ENCODE measurements around the gene LIN7C.

LIN7C gene

DNA sequence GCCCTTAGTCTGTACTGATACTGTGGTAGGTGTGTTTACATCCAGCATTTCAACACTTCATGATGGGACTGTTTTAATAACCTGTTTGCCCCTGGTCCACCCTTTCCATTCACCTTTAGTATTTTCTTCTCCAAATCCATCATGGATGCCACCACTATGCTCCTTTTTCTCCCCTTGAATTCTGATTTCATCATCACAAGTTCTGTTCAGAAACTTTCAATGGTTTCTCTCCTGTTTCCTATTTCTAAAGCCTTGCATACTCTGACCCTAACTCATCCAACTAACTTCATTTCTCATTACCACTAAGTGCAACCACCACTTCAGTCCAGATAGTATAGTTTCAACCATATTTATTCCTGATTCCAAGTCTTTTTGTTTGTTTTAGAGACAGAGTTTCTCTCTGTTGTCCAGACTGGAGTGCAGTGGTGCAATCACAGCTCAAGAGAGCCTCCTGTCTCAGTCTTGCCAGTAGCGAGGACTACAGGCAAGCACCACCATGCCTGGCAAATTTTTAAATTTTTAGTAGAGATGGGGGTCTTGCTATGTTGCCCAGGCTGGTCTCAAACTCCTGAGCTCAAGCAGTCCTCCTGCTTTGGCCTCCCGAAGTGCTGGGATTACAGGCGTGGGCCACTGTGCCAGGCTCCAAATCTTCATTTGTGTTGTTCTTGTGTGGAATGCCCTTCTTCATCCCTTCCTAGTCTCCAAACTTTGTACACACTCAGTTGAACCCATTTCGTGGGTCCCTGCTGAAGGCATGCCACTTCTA lies 1.2 kb upstream of the LIN7C start:
- no peak for ATAC-seq
- no peak for DNase-seq

DNA sequence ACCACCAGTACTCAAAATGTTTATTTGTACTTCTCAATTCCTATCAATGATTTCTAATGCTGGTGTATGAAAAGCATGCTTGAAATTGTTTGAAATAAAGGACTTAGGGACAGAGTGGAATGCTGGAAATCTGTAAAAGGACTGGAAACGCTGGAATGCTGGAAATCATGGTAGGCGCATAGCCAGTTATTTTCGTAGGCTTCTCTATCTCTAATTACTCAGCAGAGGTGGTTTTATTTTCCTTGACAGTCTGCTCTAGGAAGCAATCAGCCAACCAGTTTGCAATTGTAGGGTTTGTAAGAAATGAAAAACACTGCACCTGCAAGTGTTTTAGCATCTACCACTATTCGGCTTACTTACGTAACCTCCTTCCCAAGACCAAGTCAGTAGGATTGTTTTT lies 788 bp downstream of the LIN7C start:
- DNase-seq: no peak
- ATAC-seq: no peak

DNA sequence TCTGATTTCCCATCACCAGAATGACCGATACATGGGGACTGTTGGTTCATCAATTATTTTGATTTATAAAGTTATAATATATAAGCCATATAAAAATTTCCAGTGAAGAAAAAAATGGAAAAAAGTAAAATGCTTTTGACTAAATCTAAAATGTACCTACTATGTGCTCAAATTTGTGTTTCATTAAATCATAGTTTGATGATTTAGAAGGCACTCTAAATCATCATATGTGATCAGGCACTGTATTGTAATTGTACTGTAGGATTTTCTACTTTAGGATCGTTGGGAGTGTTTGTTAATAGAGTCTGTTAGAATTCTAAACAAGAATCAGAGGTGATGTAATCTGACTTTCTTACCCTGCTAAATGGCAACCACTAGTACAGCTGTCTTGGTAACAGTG lies 2.4 kb downstream of the LIN7C start:
- DNase-seq (no peak), ATAC-seq (no peak)

DNA sequence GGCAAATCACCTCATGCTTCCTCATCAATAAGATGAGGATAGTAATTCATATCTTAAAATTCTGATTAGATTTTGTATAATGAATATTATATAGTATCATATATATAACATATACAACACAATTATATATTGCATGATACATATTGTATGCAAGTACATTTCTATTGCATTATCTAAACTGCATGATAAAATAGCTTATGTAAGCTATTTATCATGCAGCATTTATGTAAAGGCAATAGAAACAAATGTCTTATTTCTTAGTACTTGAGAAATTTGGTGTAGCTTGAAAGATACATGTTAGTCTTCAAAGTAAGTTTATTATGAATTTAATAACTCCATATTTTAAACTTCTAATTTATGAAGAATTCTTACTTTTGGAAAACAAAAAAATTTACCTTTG lies 5.5 kb downstream of the LIN7C start:
- ATAC-seq (no peak), DNase-seq (no peak)

DNA sequence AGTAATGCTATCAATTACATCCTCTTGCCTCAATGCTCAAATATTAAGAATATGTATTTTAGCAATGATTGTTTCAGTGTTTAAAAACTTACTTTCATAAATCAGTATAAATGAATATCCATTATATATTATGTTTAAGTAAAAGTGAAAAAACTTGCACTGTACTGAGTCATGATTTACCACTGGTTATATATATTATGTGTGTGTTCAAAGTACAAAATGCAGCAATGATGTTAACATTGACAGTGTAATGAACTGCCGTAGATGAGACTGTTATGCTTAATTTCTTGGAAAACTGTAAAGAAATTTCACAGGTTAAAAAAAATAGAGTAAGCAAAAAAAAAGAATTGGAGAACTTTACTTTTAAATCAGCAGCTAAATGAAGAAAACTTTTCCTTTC lies 8.7 kb downstream of the LIN7C start:
- ATAC-seq: no peak

DNA sequence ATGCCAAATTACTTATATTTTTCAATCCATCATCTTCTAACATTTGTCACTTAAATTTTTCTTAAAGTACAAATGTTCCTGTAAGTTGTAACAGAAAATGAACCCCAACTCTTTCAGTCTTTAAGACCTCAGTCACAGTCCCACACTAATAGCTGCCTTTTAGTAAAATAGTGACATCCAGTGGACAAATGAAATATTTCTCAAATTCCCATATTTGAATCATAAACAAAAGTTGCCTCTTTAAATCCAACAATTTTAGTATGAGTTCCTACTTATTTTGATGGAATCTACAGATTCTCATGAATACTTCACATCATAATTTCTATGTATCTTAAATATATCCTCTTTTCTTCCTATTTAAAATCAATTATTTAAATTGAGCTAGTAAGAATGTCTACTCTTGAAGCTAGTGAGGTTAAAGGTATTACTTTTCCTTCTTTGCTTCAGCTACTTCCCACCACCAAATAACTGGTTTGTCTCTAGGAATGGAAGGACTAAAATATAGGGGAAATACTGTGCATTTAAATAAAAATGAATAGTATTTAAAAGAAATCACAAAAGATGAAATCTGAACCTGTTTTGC lies 9.2 kb downstream of the LIN7C start:
- DNase-seq: no peak
- no peak for ATAC-seq

More for the DNA sequence above, 8.7 kb downstream of the LIN7C start:
- no peak for DNase-seq

DNA sequence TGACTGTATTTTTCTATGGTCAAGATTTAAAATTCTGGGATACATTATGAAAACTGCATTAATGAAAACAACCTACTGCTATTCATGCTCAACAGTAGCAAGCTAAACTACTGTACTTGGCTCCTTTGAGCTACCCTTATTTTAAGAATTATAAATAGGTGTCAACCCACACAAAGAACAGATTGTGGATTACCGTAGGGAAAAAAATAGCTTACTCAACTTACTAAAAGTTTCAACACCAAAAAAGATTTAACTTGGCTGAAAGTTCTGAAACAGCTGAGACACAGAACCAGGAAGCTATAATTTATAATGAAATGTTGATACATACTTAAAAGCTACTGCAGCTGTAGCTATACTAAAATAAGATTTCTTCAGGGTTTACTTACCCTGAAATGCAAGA lies 10.1 kb downstream of the LIN7C start:
- DNase-seq: no peak

DNA sequence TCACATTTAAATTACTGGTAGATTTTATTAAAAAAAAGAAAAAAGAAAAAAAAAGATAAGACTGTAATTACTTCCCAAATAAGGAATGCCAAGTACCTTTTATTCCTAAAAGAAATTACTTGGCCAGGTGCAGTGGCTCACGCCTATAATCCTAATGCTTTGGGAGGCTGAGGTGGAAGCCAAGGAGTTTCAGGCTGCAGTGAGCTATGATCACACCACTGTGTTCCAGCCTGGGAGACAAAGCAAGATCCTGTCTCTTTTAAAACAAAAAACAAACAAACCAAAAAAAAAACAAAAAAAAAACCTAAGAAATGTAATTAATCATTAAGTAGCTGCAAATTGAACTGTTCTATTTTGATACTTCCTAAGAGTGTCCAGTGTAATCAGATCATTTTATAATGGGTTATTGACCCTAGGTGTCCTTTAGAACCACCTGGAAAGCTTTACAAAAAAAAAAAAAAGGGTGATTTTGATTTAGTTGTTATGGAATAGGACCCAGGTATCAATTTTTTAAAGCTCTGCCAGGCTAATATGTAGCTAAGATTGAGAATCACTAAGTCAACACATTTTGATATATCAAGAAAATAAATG lies 10.8 kb downstream of the LIN7C start:
- ATAC-seq (no peak), DNase-seq (no peak)

More for the DNA sequence above, 10.1 kb downstream of the LIN7C start:
- ATAC-seq: no peak

DNA sequence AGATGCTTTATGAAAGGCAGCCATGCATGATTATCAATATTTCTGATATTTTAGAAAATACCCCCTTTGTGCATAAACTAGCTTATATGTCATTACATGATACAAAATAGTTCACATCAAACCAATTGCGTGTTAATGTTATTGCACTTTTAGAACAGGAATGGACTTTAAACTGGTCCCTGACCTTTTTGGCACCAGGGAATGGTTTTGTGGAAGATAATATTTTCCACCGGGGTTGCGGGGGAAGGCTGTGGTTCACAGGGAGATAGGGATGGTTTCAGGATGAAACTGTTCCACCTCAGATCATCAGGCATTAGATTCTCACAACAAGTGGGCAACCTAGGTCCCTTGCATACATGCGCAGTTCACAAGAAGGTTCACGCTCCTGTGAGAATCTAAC lies 17.5 kb downstream of the LIN7C start:
- ATAC-seq (no peak), DNase-seq (no peak)

DNA sequence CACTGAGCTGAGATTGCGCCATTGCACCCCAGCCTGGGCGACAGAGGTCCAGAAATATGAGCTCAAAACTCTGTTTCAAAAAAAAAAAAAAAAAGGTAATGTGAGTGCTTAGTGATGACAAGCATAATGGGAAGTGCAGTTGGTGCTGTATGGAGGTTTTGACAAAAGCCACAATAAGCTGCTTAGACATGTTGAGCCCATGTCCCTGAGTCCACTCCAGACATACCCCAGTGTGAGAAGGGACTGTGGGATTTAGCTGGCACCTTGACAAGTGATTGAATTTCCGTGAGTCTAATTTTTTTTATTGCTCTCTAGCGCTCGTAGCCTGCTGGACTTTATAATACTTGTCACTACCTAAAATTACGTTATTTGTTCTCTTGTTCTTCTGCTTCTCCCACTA lies 18.9 kb downstream of the LIN7C start:
- DNase-seq (no peak), ATAC-seq (no peak)

DNA sequence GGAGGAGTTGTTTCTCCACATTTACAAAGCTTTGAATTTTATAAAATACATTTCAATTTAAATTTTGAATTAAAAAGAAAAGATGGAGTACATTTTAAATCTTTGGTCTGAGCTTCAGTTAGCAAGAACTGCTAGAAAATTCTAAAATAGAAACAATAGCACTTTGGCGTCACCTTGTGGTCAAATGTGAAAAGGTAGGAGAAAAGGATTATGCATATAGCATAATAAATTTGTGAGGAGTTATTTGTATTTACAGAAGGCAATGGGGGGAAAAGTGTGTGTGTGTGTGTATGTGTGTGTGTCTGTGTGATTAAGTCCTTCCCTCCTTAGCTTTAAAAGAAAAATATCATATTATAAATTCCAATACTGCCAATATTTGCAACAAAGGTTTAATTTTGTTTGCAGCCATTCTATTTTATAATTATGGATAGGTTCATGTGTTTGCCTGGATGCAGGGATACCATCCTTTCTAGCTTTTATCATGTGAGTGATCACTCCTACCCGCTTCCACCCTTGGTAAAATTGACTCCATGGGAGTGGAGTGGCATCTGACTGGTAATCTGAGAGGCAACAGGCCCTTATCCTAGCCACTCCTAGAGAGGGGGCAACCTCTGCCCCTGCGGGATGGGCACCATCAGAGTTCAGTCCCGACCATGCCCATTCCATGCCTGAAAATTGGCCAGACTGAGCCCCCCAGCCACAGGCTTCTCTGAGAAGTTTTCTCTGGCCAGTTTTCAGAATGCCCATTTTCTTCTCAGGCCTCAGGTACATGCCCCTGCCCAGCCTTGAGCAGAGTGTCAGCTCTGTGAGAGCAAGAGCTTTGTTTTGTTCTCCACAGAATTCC lies 20.4 kb downstream of the LIN7C start:
- no peak for ATAC-seq
- peak; percentile 15 for DNase-seq

DNA sequence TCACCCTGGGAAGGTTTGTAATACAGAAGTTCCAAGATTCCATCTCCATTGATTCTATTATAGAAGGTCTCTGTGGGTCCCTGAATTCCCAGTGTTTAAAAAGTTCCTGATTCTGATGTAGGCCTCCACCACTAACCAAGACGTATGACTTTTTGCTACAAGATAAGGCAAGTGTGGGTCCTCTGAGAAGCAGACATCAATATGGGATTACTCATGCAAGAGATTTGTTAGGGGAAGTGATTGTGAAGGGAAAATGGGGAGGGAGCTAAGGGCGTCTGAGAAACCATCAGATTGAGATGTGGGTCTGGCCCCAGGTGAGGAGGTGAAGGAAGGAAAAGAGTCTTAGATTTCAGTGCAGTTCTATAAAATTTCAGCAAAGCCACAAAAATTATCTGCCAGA lies 23.8 kb downstream of the LIN7C start:
- no peak for DNase-seq
- no peak for ATAC-seq

DNA sequence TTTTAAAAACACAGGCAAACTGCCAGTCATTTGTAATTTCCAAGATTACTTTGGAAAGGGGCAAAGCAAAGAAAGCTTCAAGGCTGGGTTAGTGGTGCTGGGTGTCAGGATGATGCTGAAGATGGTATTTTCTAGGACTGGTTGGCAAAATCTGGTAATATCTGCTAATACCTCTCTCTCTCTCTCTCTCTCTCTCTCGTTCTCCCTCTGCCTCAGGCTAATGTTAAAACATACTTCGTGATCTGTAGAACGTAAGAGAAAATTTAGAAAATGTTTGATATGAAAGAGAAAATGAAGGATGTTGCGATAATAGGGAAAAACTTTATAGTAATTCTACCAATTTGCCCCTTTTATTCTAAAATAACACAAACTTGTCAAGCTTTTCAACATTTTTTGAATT lies 24.6 kb downstream of the LIN7C start:
- ATAC-seq (no peak), DNase-seq (no peak)

DNA sequence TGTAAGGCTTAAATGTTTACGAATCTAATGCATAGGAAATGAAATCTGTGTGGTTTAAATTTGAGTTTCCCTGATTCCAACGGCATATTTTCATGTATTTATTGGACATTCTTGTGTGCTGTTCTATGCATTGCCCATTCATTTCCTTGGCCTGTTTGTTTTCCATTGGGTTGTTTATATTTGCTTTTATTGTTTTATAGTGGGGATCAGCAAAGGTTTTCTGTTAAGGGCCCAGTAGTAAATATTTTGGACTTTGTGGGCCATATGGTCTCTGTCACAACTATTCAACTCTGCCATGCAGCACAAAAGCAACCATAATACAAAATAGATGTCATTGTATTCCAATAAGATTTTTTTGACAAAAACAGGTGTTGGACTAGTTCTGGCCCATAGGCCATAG lies 28.7 kb downstream of the LIN7C start:
- DNase-seq (no peak), ATAC-seq (no peak)

DNA sequence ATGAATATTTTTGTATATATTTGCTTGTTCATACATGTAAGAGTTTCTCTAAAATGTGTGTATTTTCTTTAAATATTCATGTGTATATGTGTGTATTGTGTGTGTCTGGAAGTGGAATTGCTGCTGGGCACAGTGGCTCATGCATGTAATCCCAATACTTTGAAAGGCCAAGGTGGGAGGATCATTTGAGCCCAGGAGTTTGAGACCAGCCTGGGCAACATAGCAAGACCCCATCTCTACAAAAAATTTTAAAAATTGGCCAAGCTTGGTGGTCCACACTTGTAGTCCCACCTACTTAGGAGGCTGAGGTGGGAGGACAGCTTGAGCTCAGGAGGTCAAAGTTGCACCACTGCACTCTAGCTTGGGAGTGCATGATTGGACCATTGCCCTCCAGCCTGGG lies 29.3 kb downstream of the LIN7C start:
- ATAC-seq: no peak
- no peak for DNase-seq

DNA sequence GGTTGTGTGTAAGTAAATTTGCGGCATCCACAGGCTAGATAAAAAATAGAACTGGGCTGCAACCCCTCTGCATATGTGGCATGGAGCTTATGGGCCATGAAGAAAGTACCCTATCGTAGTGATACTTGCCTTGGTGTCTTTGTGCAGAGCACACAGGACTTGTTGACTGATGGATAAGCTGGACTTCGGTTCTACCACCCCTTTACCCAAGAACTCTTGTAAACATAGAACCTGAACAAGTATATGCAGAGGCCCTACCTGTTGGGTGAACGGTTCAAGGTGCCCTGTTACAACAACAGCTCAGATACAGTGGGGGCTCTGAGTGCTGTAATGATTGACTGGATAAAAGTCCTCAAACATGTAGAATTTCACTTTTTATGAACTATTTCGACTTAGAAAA lies 30.9 kb downstream of the LIN7C start:
- DNase-seq: no peak

DNA sequence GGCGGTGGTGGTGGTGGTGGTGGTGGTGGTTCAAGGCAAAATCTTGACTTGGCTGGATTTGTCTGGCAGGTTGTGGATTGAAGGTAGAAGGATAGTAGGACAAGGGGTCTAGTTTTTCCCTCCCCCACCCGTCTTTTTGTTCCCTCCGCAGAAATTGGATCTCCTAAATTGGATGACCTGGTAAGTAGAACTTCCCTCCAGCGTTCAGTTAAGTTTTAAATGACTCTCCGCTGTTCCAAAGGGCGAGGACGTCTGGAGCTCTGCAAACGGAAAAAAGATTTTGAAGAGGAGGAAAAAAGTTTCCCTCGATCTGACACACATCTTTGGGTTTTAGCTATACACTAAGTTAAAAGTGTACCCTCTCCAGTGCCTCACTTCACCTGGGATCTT lies 33.6 kb downstream of the LIN7C start:
- no peak for DNase-seq
- ATAC-seq: no peak

More for the DNA sequence above, 30.9 kb downstream of the LIN7C start:
- no peak for ATAC-seq

DNA sequence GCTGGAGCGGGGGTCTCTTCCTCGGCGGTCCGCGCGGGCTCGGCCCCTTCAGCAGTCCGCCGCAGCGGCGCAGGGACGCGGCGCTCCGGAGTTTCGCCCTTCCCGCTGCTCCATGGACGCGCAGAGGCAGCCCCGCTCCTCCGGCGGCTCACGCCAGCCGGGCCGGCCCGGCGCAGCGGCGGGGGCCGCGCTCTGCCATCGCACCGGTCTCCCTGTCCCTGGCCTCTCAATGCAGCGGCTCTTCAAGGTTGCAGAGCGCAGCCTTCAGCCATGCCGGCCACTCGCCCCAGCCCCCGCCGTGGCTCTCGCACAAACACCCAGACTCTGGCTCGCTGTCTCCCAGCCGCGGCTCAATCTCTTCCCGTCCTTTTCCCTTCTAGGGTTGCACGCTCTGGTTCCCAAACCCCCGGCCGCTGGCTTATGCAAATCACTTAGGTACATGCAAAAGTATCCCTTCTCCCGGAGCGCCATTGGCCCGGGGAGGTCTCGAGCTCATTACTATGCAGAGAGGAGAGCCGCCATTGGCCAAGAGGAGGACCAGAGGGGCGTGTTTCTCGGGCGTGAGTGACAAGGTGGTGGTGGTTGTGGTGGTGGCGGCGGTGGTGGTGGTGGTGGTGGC lies 34.1 kb downstream of the LIN7C start, which contains the start of gene LGR4:
Gene LGR4, minus strand, starts transcription at position 393 of the 619 bp plus-strand sequence. CDS start 488 bp downstream, outside the sequence.
- DNase-seq (peak; percentile 67), ATAC-seq (peak; percentile 86)

DNA sequence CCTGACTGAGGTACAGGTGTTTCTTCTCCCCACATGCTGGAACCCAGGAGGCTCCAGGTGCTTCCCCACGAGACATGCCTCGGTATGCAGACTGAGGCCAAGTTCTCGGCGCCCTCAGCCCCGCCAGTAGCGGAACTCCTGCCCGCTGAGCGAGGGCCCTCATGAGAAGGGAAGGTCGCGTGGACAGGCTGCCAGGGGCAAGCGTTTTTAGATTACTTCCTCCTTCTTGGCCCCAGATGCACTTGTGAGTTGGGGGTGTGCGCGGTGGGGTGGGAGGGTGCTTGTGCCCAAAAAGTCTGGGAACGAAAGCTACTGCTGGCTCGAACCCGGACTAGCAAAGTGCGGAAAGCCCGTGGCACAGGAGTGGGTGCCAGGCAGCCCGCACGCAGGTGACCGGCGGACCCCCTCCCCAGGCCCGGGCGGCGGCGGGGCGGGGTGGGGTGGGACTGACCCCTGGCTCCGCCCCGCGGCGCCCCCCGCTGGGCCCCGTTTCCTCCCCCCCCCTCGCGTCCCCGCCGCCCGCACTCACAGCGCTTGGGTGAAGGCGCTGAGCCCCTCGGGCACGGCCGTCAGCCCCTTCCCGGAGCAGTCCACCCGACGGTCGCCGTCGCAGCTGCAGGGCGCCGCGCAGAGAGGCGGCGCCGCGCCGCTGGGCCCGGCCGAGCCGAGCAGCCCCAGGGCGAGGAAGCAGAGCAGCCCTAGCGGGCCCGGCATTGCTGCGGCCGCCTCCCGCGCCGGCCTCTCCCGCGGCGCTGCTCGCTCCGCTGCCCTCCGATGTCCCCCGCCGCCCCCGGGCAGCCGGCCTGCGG lies 34.8 kb downstream of the LIN7C start:
- ATAC-seq: peak; percentile 62
- DNase-seq: peak; percentile 12

DNA sequence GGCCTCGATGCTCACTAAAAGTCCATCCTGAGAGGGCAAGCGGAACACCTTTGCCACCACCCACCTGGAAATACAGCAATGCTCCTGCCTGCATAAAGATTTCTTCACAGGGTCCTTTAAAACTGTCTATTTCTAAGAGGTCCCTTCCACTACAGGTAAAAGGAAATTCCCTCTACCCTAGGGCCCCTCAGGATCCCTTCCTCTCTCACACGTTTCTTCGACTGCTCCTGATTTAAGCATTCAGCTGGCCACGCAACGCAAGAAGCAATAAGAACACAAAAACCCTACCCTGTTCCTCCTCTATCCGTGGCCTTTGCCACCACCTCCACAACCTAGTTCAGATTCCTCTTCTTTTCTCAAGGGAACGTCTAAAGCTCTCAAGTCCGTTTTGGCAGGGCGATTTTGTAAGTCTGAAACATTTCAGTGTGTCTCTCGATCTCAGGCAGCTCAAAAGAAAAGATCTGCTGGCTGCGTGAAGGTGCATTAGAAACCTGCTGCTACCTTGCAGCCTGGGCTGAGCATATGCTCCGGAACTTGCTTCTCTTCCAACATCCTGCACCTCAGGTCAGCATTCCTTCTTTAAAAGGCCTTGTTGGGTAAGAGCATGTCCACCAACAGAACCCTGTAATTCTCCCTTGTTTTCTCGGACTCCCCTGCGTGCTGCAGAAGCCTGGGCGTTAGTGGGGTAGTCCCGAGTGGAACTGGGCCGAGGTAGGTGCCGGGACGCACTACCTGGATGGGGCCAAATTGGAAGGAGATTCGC lies 35.6 kb downstream of the LIN7C start:
- DNase-seq (no peak), ATAC-seq (no peak)

DNA sequence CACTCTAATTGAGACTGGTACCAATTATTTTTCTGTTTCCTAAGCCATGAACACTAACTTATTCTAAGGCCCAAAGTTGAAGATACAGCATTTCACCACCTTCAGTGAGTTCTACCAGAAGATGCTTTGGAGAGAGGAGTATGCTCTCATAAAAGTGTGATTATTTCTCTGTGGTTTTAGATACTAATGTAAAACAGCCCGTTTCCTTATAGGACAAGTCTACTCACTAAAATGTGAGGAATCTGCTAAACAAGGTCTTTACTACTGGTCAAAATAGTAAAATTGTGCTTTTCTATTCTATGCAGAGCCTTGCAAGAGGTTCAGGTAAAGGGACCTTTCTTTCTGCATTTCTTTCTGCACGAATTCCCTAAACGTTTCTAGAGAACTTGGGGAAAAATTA lies 36.4 kb downstream of the LIN7C start:
- DNase-seq: no peak
- no peak for ATAC-seq

Data from stimulated activated naive CD8-positive, alpha-beta T cell treated with anti-CD3 and anti-CD28 coated beads, Interleukin-15, Interleukin-2, amounts not matched to agents 100 U/mL and 50 U/mL, for 24 hours (primary cell).